Body of pancreas (tissue), 4 donors: Measurements from ENCODE around the gene MSI2. TPM values are rescaled to one million over a fixed set of nuclear protein-coding genes. Genes with fewer than 3 reads are reported as not detected.

Experiments
- ATAC-seq: fragments of 150-250 bp; one replicate; pipeline ENCODE4 v1.9.1; 2016
- DNase-seq, 4 donors: peaks; one replicate each; pipeline ENCODE4 v3.0.0-alpha.2; 2019
- H3K27ac ChIP-seq, 4 donors: fragments of 200-600 bp; sonication (generic); 1 replicate in 3 of 4; 2 replicates in 1 of 4; pipeline versions ENCODE4 v1.5.1 to v1.6.1; 2016 to 2019; ENCODE audit warnings: mild to moderate bottlenecking in 1 of 4, mixed read lengths in 1 of 4, moderate library complexity in 1 of 4
- H3K27me3 ChIP-seq, 2 donors: fragments of 200-600 bp; sonication (generic); one replicate each; pipeline ENCODE4 v1.6.0; 2016; ENCODE audit warnings: mild to moderate bottlenecking in 1 of 2
- H3K36me3 ChIP-seq, 2 donors: fragments of 200-600 bp; sonication (generic); replicated peaks in 1 of 2; 2 replicates each; pipeline ENCODE4 v1.5.1; 2016; ENCODE audit warnings: low read depth in 2 of 2; ENCODE audit not compliant: insufficient read depth in 1 of 2
- H3K4me1 ChIP-seq: fragments of 200-600 bp; sonication (generic); one replicate; pipeline ENCODE4 v1.6.0; 2016
- H3K4me3 ChIP-seq, 2 donors: fragments of 200-600 bp; sonication (generic); 1 replicate in 1 of 2; 2 replicates in 1 of 2; pipeline ENCODE4 v1.5.1; 2016 to 2019
- H3K9me3 ChIP-seq, 3 donors: fragments of 200-600 bp; sonication (generic); 1 replicate in 2 of 3; 2 replicates in 1 of 3; pipeline ENCODE4 v1.5.1; 2016
- CTCF ChIP-seq, 7 experiments: fragments of 450-650 bp in 4 of 7; fragments of 200-600 bp in 3 of 7; sonication (generic) in 3 of 7; IDR thresholded peaks; one replicate each; pipeline ENCODE4 v1.5.1; 2016 to 2019; ENCODE audit warnings: antibody characterized with exemption in 7 of 7
- POLR2A ChIP-seq, 3 donors: fragments of 450-650 bp; IDR thresholded peaks; one replicate each; pipeline ENCODE4 v1.6.1; 2016; ENCODE audit warnings: antibody characterized with exemption in 3 of 3, mild to moderate bottlenecking in 2 of 3
- WGBS, 2 donors: methylation state at CpG; one replicate each; pipeline ENCODE4 v1.1.5; 2017; 5-methylcytosine and 5-hydroxymethylcytosine counted together
- intact Hi-C: fragments of 100-400 bp; cut with DNase I; formaldehyde crosslinking; loops from one replicate; pipeline ENCODE4 v1.15.1; 2023
- total RNA-seq, 2 donors: library from RNA; depleted of rRNA; stranded (reverse); fragments of >200 nt; gene quantifications; one replicate each; pipeline ENCODE4 v1.1.0, GENCODE V29; 2016

The MSI2 gene
- total RNA-seq, 2 donors from 2014 or later = 21.1 to 28.5 TPM

GRCh38 chr17:57609878-57610270, 353.6 kb downstream of the MSI2 start:
- intact Hi-C loops = loop anchor here (10.0 kb wide), 1 partner anchor 135 kb away; the partner anchor contains the start of gene CCDC182
- Histone ChIP-seq H3K9me3 (no peaks in the 10 kb centered on the region), H3K4me1 (peaks cover 52% of the 10 kb centered on the region), H3K27ac (peak overlapping the region in 3 of 4 donors; percentile 45 to 60 (median 46)), H3K27me3 (no peaks in the 10 kb centered on the region), H3K4me3 (no peak overlapping the region), H3K36me3 (no peaks in the 10 kb centered on the region)
- TF ChIP-seq CTCF (IDR thresholded peaks at IDR 0.05) (no peak), POLR2A (IDR thresholded peaks at IDR 0.05) (no peak)
- peak; percentile 13 for ATAC-seq
- WGBS, 2 donors = 68 to 72% methylated on average over 13 of the region's 13 CpGs
- DNase-seq = no peak

- peaks cover 34% of the 10 kb centered on the region for H3K4me1 ChIP-seq
- no peak for ATAC-seq
- intact Hi-C loops = no loop called here
- H3K36me3 ChIP-seq = no peaks in the 10 kb centered on the region
- no peak for DNase-seq
- no peaks in the 10 kb centered on the region for H3K9me3 ChIP-seq
- TF ChIP-seq CTCF (IDR thresholded peaks at IDR 0.05) = no peak
- no peak for TF ChIP-seq POLR2A (IDR thresholded peaks at IDR 0.05)
- H3K4me3 ChIP-seq = no peak overlapping the region
- H3K27me3 ChIP-seq = no peaks in the 10 kb centered on the region
- H3K27ac ChIP-seq = peak overlapping the region in 2 of 4 donors; percentile 28 to 45
- 69 to 79% methylated on average over 6 to 12 of the region's 12 CpGs for WGBS, 2 donors
Observed at GRCh38 chr17:57612202-57613071, 356.1 kb downstream of the MSI2 start.

GRCh38 chr17:57614742-57615141, 358.4 kb downstream of the MSI2 start:
- H3K27ac ChIP-seq = no peak overlapping the region
- no peak for ATAC-seq
- no peaks in the 10 kb centered on the region for H3K9me3 ChIP-seq
- 91 to 95% methylated on average over 3 of the region's 3 CpGs for WGBS, 2 donors
- intact Hi-C loops = no loop called here
- no peak overlapping the region for H3K4me3 ChIP-seq
- H3K4me1 ChIP-seq = peaks cover 11% of the 10 kb centered on the region
- no peaks in the 10 kb centered on the region for H3K36me3 ChIP-seq
- no peak for DNase-seq
- TF ChIP-seq CTCF (IDR thresholded peaks at IDR 0.05) = no peak
- no peak for TF ChIP-seq POLR2A (IDR thresholded peaks at IDR 0.05)
- no peaks in the 10 kb centered on the region for H3K27me3 ChIP-seq

GRCh38 chr17:57615836-57616757, 359.8 kb downstream of the MSI2 start:
- H3K4me1 ChIP-seq = peaks cover 7% of the 10 kb centered on the region
- H3K9me3 ChIP-seq = no peaks in the 10 kb centered on the region
- ATAC-seq (no peak), DNase-seq (no peak)
- no peaks in the 10 kb centered on the region for H3K36me3 ChIP-seq
- intact Hi-C loops = no loop called here
- 95% methylated on average over 13 of the region's 13 CpGs for WGBS, 2 donors
- TF ChIP-seq CTCF (IDR thresholded peaks at IDR 0.05) (no peak), POLR2A (IDR thresholded peaks at IDR 0.05) (no peak)
- no peaks in the 10 kb centered on the region for H3K27me3 ChIP-seq
- H3K27ac ChIP-seq = no peak overlapping the region
- H3K4me3 ChIP-seq = no peak overlapping the region
